HEK293 (cell line): ENCODE results near the gene PKIB.
A peak's percentile ranks its signal among the peaks of the same experiment; 100 is the strongest.

Experiments
- CTCF ChIA-PET: fragments of 350-600 bp; formaldehyde crosslinking; extraction: SDS; loops from one replicate; lab custom pipeline; 2021; ENCODE audit warnings: antibody characterized with exemption; lab: Yijun Ruan, JAX
- POLR2A ChIA-PET: fragments of 300-600 bp; formaldehyde crosslinking; extraction: SDS; loops from one replicate; lab custom pipeline; 2020; ENCODE audit warnings: antibody characterized with exemption, inconsistent platforms; lab: Yijun Ruan, JAX
- H3K27ac ChIP-seq: fragments of 200-500 bp; sonication (Bioruptor generic); 2 replicates; pipeline ENCODE4 v1.5.1; 2014; ENCODE audit warnings: low read depth, low read length, control low read depth, inconsistent platforms; ENCODE audit errors: extremely low read depth
- H3K36me3 ChIP-seq, 2 experiments: fragments of 200-500 bp in 1 of 2; sonication (Bioruptor generic) in 1 of 2; 1 replicate in 1 of 2; 2 replicates in 1 of 2; pipeline ENCODE4 v1.5.1; 2014 to 2017; ENCODE audit warnings: inconsistent platforms in 2 of 2, low read length in 2 of 2; ENCODE audit not compliant: control insufficient read depth in 2 of 2, insufficient read depth in 1 of 2
- H3K4me1 ChIP-seq: fragments of 200-500 bp; sonication (Bioruptor generic); 2 replicates; pipeline ENCODE4 v1.5.1; 2014; ENCODE audit warnings: mild to moderate bottlenecking, low read length, inconsistent platforms; ENCODE audit not compliant: control insufficient read depth, insufficient read depth
- H3K4me3 ChIP-seq: 2 replicates; pipeline ENCODE4 v1.5.1; 2011; ENCODE audit warnings: low read depth, mild to moderate bottlenecking, control low read depth, low read length, moderate library complexity
- H3K9me3 ChIP-seq: fragments of 200-500 bp; sonication (Bioruptor generic); 2 replicates; pipeline ENCODE4 v1.5.1; 2014; ENCODE audit warnings: low read depth, low read length, inconsistent platforms; ENCODE audit not compliant: control insufficient read depth, insufficient read depth
- BCL11A ChIP-seq: fragments of 450-650 bp; formaldehyde crosslinking; IDR thresholded peaks from 2 replicates; pipeline ENCODE4 v1.5.1; 2016; ENCODE audit warnings: low read depth, missing biosample characterization, missing genetic modification characterization
- EGR2 ChIP-seq: fragments of 450-650 bp; formaldehyde crosslinking; IDR thresholded peaks from 2 replicates; pipeline ENCODE4 v1.5.1; 2016; ENCODE audit warnings: low read depth, missing biosample characterization, missing genetic modification characterization
- HOXA7 ChIP-seq: sonication (generic); formaldehyde crosslinking; IDR thresholded peaks from 2 replicates; pipeline ENCODE4 v1.8.1; 2022; ENCODE audit warnings: missing genetic modification reagents, borderline replicate concordance
- INSM2 ChIP-seq: fragments of 450-650 bp; formaldehyde crosslinking; IDR thresholded peaks from 2 replicates; pipeline ENCODE4 v1.5.1; 2016; ENCODE audit warnings: missing biosample characterization, missing genetic modification characterization
- PBX3 ChIP-seq: sonication (generic); formaldehyde crosslinking; IDR thresholded peaks from 2 replicates; pipeline ENCODE4 v1.8.1; 2022; ENCODE audit warnings: mild to moderate bottlenecking, moderate library complexity, missing genetic modification reagents
- REPIN1 ChIP-seq: fragments of 450-650 bp; formaldehyde crosslinking; IDR thresholded peaks from 2 replicates; pipeline ENCODE4 v1.5.1; 2017; ENCODE audit warnings: missing biosample characterization, missing genetic modification characterization, low read depth
- TCF7L2 ChIP-seq: IDR thresholded peaks from 2 replicates; pipeline ENCODE4 v1.6.1; 2011; ENCODE audit warnings: low read depth, mild to moderate bottlenecking, inconsistent platforms, low read length, moderate library complexity, borderline replicate concordance
- TSHZ1 ChIP-seq: fragments of 450-650 bp; formaldehyde crosslinking; IDR thresholded peaks from 2 replicates; pipeline ENCODE4 v1.5.1; 2016; ENCODE audit warnings: missing biosample characterization, missing genetic modification characterization, borderline replicate concordance
- WT1 ChIP-seq: fragments of 450-650 bp; formaldehyde crosslinking; IDR thresholded peaks from 2 replicates; pipeline ENCODE4 v1.5.1; 2016; ENCODE audit warnings: missing biosample characterization, missing genetic modification characterization
- ZNF112 ChIP-seq: fragments of 450-650 bp; formaldehyde crosslinking; IDR thresholded peaks from 2 replicates; pipeline ENCODE4 v1.5.0; 2017; ENCODE audit warnings: missing biosample characterization, missing genetic modification characterization
- ZNF24 ChIP-seq: fragments of 450-650 bp; formaldehyde crosslinking; IDR thresholded peaks from 2 replicates; pipeline ENCODE4 v1.5.1; 2016; ENCODE audit warnings: missing biosample characterization, missing genetic modification characterization
- ZNF302 ChIP-seq: fragments of 450-650 bp; formaldehyde crosslinking; IDR thresholded peaks from 2 replicates; pipeline ENCODE4 v1.5.1; 2016; ENCODE audit warnings: missing biosample characterization, missing genetic modification characterization, low read depth
- ZNF335 ChIP-seq: fragments of 450-650 bp; formaldehyde crosslinking; conservative IDR thresholded peaks from 2 replicates; pipeline ENCODE4 v1.5.1; 2016; ENCODE audit warnings: missing biosample characterization, missing genetic modification characterization
- ZNF350 ChIP-seq: fragments of 450-650 bp; formaldehyde crosslinking; IDR thresholded peaks from 2 replicates; pipeline ENCODE4 v1.5.0; 2017; ENCODE audit warnings: missing biosample characterization, mild to moderate bottlenecking, missing genetic modification characterization
- ZNF391 ChIP-seq: fragments of 450-650 bp; formaldehyde crosslinking; IDR thresholded peaks from 2 replicates; pipeline ENCODE4 v1.5.1; 2016; ENCODE audit warnings: low read depth, missing biosample characterization, missing genetic modification characterization, borderline replicate concordance
- ZNF416 ChIP-seq: fragments of 450-650 bp; formaldehyde crosslinking; IDR thresholded peaks from 2 replicates; pipeline ENCODE4 v1.5.1; 2016; ENCODE audit warnings: missing biosample characterization, missing genetic modification characterization
- ZNF501 ChIP-seq: fragments of 450-650 bp; formaldehyde crosslinking; IDR thresholded peaks from 2 replicates; pipeline ENCODE4 v1.5.1; 2016; ENCODE audit warnings: missing biosample characterization, missing genetic modification characterization
- ZNF514 ChIP-seq: fragments of 450-650 bp; formaldehyde crosslinking; IDR thresholded peaks from 2 replicates; pipeline ENCODE4 v1.5.1; 2016; ENCODE audit warnings: missing biosample characterization, missing genetic modification characterization
- ZNF530 ChIP-seq: fragments of 450-650 bp; formaldehyde crosslinking; IDR thresholded peaks from 2 replicates; pipeline ENCODE4 v1.5.1; 2016; ENCODE audit warnings: low read depth, missing biosample characterization, missing genetic modification characterization
- ZNF596 ChIP-seq: fragments of 450-650 bp; IDR thresholded peaks from 2 replicates; pipeline ENCODE4 v1.5.0; 2018; ENCODE audit warnings: missing biosample characterization, mild to moderate bottlenecking, missing genetic modification characterization, moderate library complexity
- ZNF701 ChIP-seq: fragments of 450-650 bp; formaldehyde crosslinking; IDR thresholded peaks from 2 replicates; pipeline ENCODE4 v1.5.1; 2016; ENCODE audit warnings: missing biosample characterization, missing genetic modification characterization
- ZNF791 ChIP-seq: fragments of 450-650 bp; formaldehyde crosslinking; IDR thresholded peaks from 2 replicates; pipeline ENCODE4 v1.5.1; 2016; ENCODE audit warnings: missing biosample characterization, missing genetic modification characterization
- ZSCAN23 ChIP-seq: fragments of 450-650 bp; formaldehyde crosslinking; IDR thresholded peaks from 2 replicates; pipeline ENCODE4 v1.5.1; 2016; ENCODE audit warnings: missing biosample characterization, missing genetic modification characterization
- TF ChIP-seq, protein P1 (sequence below): fragments of 450-650 bp; formaldehyde crosslinking; IDR thresholded peaks from 2 replicates; pipeline ENCODE4 v1.5.1; 2017; ENCODE audit warnings: missing biosample characterization, missing genetic modification characterization
- TF ChIP-seq, protein P2 (sequence below): fragments of 450-650 bp; formaldehyde crosslinking; IDR thresholded peaks from 2 replicates; pipeline ENCODE4 v1.5.0; 2017; ENCODE audit warnings: missing biosample characterization, missing genetic modification characterization, borderline replicate concordance

The PKIB gene

GRCh38 chr6:122734529-122735395 lies 124.6 kb downstream of the PKIB start (continued):
- TF ChIP-seq, protein P1, sequence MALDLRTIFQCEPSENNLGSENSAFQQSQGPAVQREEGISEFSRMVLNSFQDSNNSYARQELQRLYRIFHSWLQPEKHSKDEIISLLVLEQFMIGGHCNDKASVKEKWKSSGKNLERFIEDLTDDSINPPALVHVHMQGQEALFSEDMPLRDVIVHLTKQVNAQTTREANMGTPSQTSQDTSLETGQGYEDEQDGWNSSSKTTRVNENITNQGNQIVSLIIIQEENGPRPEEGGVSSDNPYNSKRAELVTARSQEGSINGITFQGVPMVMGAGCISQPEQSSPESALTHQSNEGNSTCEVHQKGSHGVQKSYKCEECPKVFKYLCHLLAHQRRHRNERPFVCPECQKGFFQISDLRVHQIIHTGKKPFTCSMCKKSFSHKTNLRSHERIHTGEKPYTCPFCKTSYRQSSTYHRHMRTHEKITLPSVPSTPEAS (tag by site-specific recombination), result 0 out of 2 replicates have a peak, but pooled peaks have one; percentile 13
- TF ChIP-seq ZNF416 (no peak), ZSCAN23 (tag by site-specific recombination) (no peak), PBX3 (CRISPR knock-in tag) (no peak), HOXA7 (no peak), TSHZ1 (tag by site-specific recombination) (no peak), EGR2 (tag by site-specific recombination) (no peak)
- TF ChIP-seq, protein P2, sequence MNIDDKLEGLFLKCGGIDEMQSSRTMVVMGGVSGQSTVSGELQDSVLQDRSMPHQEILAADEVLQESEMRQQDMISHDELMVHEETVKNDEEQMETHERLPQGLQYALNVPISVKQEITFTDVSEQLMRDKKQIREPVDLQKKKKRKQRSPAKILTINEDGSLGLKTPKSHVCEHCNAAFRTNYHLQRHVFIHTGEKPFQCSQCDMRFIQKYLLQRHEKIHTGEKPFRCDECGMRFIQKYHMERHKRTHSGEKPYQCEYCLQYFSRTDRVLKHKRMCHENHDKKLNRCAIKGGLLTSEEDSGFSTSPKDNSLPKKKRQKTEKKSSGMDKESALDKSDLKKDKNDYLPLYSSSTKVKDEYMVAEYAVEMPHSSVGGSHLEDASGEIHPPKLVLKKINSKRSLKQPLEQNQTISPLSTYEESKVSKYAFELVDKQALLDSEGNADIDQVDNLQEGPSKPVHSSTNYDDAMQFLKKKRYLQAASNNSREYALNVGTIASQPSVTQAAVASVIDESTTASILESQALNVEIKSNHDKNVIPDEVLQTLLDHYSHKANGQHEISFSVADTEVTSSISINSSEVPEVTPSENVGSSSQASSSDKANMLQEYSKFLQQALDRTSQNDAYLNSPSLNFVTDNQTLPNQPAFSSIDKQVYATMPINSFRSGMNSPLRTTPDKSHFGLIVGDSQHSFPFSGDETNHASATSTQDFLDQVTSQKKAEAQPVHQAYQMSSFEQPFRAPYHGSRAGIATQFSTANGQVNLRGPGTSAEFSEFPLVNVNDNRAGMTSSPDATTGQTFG (tag by site-specific recombination), result no peak

DNA sequence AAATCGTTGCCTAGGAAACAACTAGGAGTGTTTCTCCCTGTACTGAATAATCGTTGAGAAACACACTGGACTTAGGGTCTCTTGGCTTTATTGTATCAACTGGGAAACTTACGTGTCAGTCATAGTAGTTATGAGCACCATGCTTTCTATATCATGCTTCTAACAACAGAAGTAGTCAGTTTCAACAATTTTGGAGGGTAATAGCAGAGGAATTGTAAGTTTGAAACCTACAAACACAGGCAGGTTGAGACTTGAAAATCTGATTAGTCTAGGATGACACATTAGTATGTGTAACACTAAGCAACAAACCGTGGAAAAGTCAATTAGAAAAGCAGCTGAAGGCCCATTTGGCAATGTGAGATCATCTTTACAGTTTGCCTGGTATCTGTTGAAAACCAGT lies 125.4 kb downstream of the PKIB start:
- H3K9me3 ChIP-seq, result no peaks in the 10 kb centered on the region
- ChIA-PET CTCF (interaction anchor here (10.7 kb wide), 1 partner anchor 103 kb away, joined by 196 read pairs; no protein-coding TSS in a partner anchor), POLR2A (interaction anchor here (0.7 kb wide), 1 partner anchor 67 kb away, joined by 3 read pairs; no protein-coding TSS in a partner anchor)
- H3K27ac ChIP-seq, result no peak overlapping the region
- H3K4me3 ChIP-seq, result no peak overlapping the region
- no peaks in the 10 kb centered on the region for H3K4me1 ChIP-seq
- H3K36me3 ChIP-seq, result no peaks in the 10 kb centered on the region
- TF ChIP-seq ZNF302 (tag by site-specific recombination) (no peak), ZNF791 (tag by site-specific recombination) (no peak), INSM2 (peak; percentile 86), ZNF596 (no peak), ZNF701 (tag by site-specific recombination) (no peak), TCF7L2 (no peak), ZNF530 (tag by site-specific recombination) (no peak), ZNF501 (tag by site-specific recombination) (no peak), ZNF350 (tag by site-specific recombination) (no peak), ZNF335 (tag by site-specific recombination) (no peak), ZNF391 (tag by site-specific recombination) (no peak), BCL11A (tag by site-specific recombination) (0 out of 2 replicates have a peak, but pooled peaks have one; percentile 19), WT1 (no peak), REPIN1 (tag by site-specific recombination) (no peak), ZNF112 (tag by site-specific recombination) (no peak), ZNF514 (no peak), ZNF24 (peak; percentile 64; the same call in 1 of the 2 replicates)
